Activated CD4-positive, alpha-beta T cell treated with anti-CD3 and anti-CD28 coated beads, Interleukin-2, Interleukin-6, amounts not matched to agents 100 ng/mL and 50 ng/mL, durations not matched to agents 16 hours and 8 hours (primary cell): Measurements from ENCODE around the gene ITM2B.
"Not testable (repeated sequence)": the region's sequence is repeated elsewhere in the genome, so short reads cannot be mapped to it uniquely, and the experiment has no call there.

Source experiments
- DNase-seq: peaks from one replicate; pipeline ENCODE4 v3.0.0-alpha.2; 2020

The ITM2B gene

GRCh38 chr13:48230541-48230940 is 2.5 kb upstream of the ITM2B start:
- no peak for DNase-seq

GRCh38 chr13:48231080-48231479 is 1.9 kb upstream of the ITM2B start:
- DNase-seq, result no peak

GRCh38 chr13:48231933-48232332 is 1.1 kb upstream of the ITM2B start:
- no peak for DNase-seq

GRCh38 chr13:48232420-48233045 is 473 bp upstream of the ITM2B start:
- no peak for DNase-seq

GRCh38 chr13:48233889-48234488 is 983 bp downstream of the ITM2B start:
- no peak for DNase-seq

- peak; percentile 76 for DNase-seq
These were observed 1.7 kb downstream of the ITM2B start for GRCh38 chr13:48234566-48235340.

GRCh38 chr13:48235341-48236135 is 2.5 kb downstream of the ITM2B start:
- peak; percentile 11 for DNase-seq

GRCh38 chr13:48236528-48237353 is 3.7 kb downstream of the ITM2B start:
- peak; percentile 5 for DNase-seq

- DNase-seq, result not testable (repeated sequence)
These were observed 6.4 kb downstream of the ITM2B start for GRCh38 chr13:48239369-48239768.

- no peak for DNase-seq
These were observed 8.6 kb downstream of the ITM2B start for GRCh38 chr13:48241651-48242050.

GRCh38 chr13:48242677-48243076 is 9.7 kb downstream of the ITM2B start:
- no peak for DNase-seq

GRCh38 chr13:48244159-48244558 is 11.2 kb downstream of the ITM2B start:
- no peak for DNase-seq

GRCh38 chr13:48246102-48246501 is 13.1 kb downstream of the ITM2B start:
- DNase-seq, result no peak

- DNase-seq, result peak; percentile 15
These were observed 16.0 kb downstream of the ITM2B start for GRCh38 chr13:48249018-48249417.

- no peak for DNase-seq
These were observed 18.6 kb downstream of the ITM2B start for GRCh38 chr13:48251611-48252081.

- no peak for DNase-seq
These were observed 19.2 kb downstream of the ITM2B start for GRCh38 chr13:48252176-48252575.

- no peak for DNase-seq
These were observed 20.8 kb downstream of the ITM2B start for GRCh38 chr13:48253849-48254248.

- no peak for DNase-seq
These were observed 22.1 kb downstream of the ITM2B start for GRCh38 chr13:48255090-48255489.

GRCh38 chr13:48255954-48256353 is 22.9 kb downstream of the ITM2B start:
- no peak for DNase-seq

- no peak for DNase-seq
These were observed 25.0 kb downstream of the ITM2B start for GRCh38 chr13:48258002-48258401.

- no peak for DNase-seq
These were observed 25.4 kb downstream of the ITM2B start for GRCh38 chr13:48258430-48258829.

- no peak for DNase-seq
These were observed 28.0 kb downstream of the ITM2B start for GRCh38 chr13:48260970-48261369.
